A549 (cell line): Measurements from ENCODE around the gene SLFN11.

Source experiments
- CEBPB ChIP-seq, 2 experiments: fragments of >200 bp in 1 of 2; sonication (Bioruptor Twin) in 1 of 2; formaldehyde crosslinking in 1 of 2; IDR thresholded peaks; 2 replicates each; pipeline ENCODE4 v1.6.1; 2012 to 2016
- CHD4 ChIP-seq: fragments of 200-600 bp; sonication (generic); IDR thresholded peaks from 2 replicates; pipeline ENCODE4 v1.6.1; 2016; ENCODE audit warnings: antibody characterized with exemption, mild to moderate bottlenecking, borderline replicate concordance
- CTCF ChIP-seq: fragments of >200 bp; sonication (Bioruptor Twin); formaldehyde crosslinking; IDR thresholded peaks from 3 replicates; pipeline ENCODE4 v1.5.1; 2016
- EP300 ChIP-seq, 2 experiments: fragments of >200 bp; sonication (Bioruptor Twin); formaldehyde crosslinking; IDR thresholded peaks; 2 replicates in 1 of 2; 3 replicates in 1 of 2; pipeline ENCODE4 v1.6.1; 2016 to 2017
- HOXA7 ChIP-seq: fragments of 250-450 bp; sonication (Bioruptor Pico); IDR thresholded peaks from 2 replicates; pipeline ENCODE4 v1.5.0; 2020; ENCODE audit warnings: mild to moderate bottlenecking, moderate library complexity
- KDM1A ChIP-seq: fragments of 200-600 bp; sonication (generic); IDR thresholded peaks from 2 replicates; pipeline ENCODE4 v1.6.1; 2016; ENCODE audit warnings: low read depth, mild to moderate bottlenecking
- MAX ChIP-seq: IDR thresholded peaks from 2 replicates; pipeline ENCODE4 v1.6.1; 2012
- PHF8 ChIP-seq: fragments of 200-600 bp; sonication (generic); IDR thresholded peaks from 2 replicates; pipeline ENCODE4 v1.6.1; 2016; ENCODE audit warnings: low read depth, mild to moderate bottlenecking, antibody characterized with exemption, moderate library complexity, borderline replicate concordance
- POLR2A ChIP-seq: IDR thresholded peaks from 2 replicates; pipeline ENCODE4 v1.6.1; 2012; ENCODE audit warnings: mild to moderate bottlenecking, low read length
- RCOR1 ChIP-seq: fragments of 150-350 bp; IDR thresholded peaks from 2 replicates; pipeline ENCODE4 v1.6.1; 2014; ENCODE audit warnings: antibody characterized with exemption, low read length, low read depth
- REST ChIP-seq: fragments of 200-600 bp; sonication (generic); IDR thresholded peaks from 2 replicates; pipeline ENCODE4 v1.6.1; 2016; ENCODE audit warnings: antibody characterized with exemption, mild to moderate bottlenecking, moderate library complexity
- RFX5 ChIP-seq: fragments of 450-650 bp; IDR thresholded peaks from 2 replicates; pipeline ENCODE4 v1.7.1; 2014; ENCODE audit warnings: antibody characterized with exemption, mild to moderate bottlenecking, moderate library complexity
- USF2 ChIP-seq: fragments of 450-650 bp; IDR thresholded peaks from 2 replicates; pipeline ENCODE4 v1.6.1; 2014; ENCODE audit warnings: antibody characterized with exemption

- TF ChIP-seq CTCF (no peak), POLR2A (no peak), MAX (no peak), PHF8 (no peak), CEBPB (IDR thresholded peaks at IDR 0.05) (no peak), REST (no peak), KDM1A (no peak), CHD4 (no peak), EP300 (IDR thresholded peaks at IDR 0.05) (no peak), HOXA7 (CRISPR knock-in tag) (no peak), USF2 (no peak), RCOR1 (no peak), RFX5 (no peak)
Measured at GRCh38 chr17:35361027-35361426, 12.4 kb downstream of the SLFN11 start.
